ENCODE data around the gene MAP1B.

DNA sequence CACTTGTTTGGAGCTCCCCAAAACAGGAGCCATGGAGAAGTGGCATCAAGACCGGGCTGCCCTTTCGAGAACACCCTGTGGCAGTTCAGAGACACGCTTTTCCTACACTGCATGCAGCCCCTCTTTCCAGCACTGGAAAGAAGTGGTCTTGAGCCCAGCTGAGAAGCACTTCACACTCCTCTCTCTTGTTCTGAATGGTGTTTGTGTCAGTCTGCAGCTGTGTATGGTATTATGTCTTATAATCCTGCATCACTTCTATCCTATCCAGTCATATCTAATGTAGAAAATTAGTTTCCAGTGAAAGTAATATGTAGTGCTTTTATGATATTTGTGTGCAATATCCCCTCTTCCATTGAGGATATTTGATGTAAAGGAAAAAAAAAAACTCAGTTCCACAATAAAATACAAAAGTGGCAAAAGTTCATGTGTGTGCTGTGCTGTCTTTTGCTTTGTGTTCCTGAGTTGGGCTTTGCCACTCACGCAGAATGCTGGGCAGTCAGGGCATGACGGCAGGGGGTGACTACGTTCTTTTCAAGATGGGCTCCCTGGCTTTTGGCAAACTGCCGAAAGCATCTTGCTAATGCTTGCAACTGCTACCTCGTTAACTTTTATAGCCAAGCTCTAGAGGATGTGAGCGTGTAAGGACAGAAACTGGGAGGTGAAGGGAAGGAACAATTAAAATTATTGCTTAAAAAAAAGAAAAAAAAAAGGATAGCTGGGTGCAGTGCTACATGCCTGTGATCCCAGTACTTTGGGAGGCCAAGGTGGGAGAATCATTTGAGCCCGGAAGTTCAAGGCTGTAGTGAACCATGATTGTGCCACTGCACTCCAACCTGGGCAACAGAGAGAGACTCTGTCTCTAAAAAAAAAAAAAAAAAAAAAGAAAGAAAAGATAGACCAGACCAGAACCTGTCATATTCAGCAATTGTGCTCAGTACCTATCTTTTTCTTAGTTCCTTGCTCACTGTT lies 102.2 kb downstream of the MAP1B start:
- TF ChIP-seq, protein P1, sequence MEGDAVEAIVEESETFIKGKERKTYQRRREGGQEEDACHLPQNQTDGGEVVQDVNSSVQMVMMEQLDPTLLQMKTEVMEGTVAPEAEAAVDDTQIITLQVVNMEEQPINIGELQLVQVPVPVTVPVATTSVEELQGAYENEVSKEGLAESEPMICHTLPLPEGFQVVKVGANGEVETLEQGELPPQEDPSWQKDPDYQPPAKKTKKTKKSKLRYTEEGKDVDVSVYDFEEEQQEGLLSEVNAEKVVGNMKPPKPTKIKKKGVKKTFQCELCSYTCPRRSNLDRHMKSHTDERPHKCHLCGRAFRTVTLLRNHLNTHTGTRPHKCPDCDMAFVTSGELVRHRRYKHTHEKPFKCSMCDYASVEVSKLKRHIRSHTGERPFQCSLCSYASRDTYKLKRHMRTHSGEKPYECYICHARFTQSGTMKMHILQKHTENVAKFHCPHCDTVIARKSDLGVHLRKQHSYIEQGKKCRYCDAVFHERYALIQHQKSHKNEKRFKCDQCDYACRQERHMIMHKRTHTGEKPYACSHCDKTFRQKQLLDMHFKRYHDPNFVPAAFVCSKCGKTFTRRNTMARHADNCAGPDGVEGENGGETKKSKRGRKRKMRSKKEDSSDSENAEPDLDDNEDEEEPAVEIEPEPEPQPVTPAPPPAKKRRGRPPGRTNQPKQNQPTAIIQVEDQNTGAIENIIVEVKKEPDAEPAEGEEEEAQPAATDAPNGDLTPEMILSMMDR (conservative IDR thresholded peaks at IDR 0.05; ENCODE audit: low read depth, low read length) = no peak
- no peak for TF ChIP-seq RAD21 (IDR thresholded peaks at IDR 0.05; ENCODE audit: low read length)
- no peak for TF ChIP-seq POLR2A (IDR thresholded peaks at IDR 0.05; ENCODE audit: low read depth, low read length)
- no peak for TF ChIP-seq RFX5 (IDR thresholded peaks at IDR 0.05; ENCODE audit: low read depth, low read length)
- no peak for TF ChIP-seq BHLHE40 (IDR thresholded peaks at IDR 0.05; ENCODE audit: low read depth, low read length)
- no peak for TF ChIP-seq CEBPB (IDR thresholded peaks at IDR 0.05; ENCODE audit: low read depth, low read length)
- no peak for TF ChIP-seq MAZ (IDR thresholded peaks at IDR 0.05; ENCODE audit: borderline replicate concordance, low read depth, low read length)
- no peak for TF ChIP-seq MXI1 (IDR thresholded peaks at IDR 0.05; ENCODE audit: borderline replicate concordance, low read depth, low read length)
- no peak for TF ChIP-seq MAFK (IDR thresholded peaks at IDR 0.05; ENCODE audit: low read depth, low read length)
- TF ChIP-seq, protein P2, sequence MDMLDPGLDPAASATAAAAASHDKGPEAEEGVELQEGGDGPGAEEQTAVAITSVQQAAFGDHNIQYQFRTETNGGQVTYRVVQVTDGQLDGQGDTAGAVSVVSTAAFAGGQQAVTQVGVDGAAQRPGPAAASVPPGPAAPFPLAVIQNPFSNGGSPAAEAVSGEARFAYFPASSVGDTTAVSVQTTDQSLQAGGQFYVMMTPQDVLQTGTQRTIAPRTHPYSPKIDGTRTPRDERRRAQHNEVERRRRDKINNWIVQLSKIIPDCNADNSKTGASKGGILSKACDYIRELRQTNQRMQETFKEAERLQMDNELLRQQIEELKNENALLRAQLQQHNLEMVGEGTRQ (IDR thresholded peaks at IDR 0.05; ENCODE audit: low read depth, low read length) = no peak
- no peak for TF ChIP-seq ELK1 (IDR thresholded peaks at IDR 0.05; ENCODE audit: borderline replicate concordance, low read depth, low read length)
- no peak for TF ChIP-seq NFE2L2 (IDR thresholded peaks at IDR 0.05; ENCODE audit: low read depth, low read length)
